Stimulated activated CD8-positive, alpha-beta memory T cell treated with anti-CD3 and anti-CD28 coated beads, Interleukin-15, amount 100 ng/mL, for 1 hour (primary cell): ENCODE measurements around the gene TRERF1.

ENCODE experiments used
- DNase-seq: peaks from one replicate; pipeline ENCODE4 v3.0.0-alpha.2; 2020; ENCODE audit warnings: low read depth

TRERF1 gene

DNA sequence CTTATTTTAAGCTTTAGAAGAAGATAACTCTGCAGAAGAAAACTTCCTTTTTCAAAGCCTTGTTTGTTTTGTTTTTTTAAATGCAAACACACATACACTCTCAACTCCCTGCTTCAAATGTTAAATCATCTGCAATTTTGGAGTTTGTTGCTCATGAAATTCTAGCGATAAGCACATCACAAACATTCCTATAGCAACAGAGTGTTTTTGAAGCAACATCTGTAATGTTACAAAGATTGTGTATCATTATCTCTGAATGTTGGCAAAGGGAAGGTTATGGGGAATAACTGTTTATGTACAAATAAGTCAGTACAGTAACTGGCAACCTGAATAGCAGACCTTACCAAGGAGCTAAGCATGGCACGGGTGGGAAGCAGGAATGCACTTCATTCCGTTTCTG is 149.3 kb downstream of the TRERF1 start:
- no peak for DNase-seq

DNA sequence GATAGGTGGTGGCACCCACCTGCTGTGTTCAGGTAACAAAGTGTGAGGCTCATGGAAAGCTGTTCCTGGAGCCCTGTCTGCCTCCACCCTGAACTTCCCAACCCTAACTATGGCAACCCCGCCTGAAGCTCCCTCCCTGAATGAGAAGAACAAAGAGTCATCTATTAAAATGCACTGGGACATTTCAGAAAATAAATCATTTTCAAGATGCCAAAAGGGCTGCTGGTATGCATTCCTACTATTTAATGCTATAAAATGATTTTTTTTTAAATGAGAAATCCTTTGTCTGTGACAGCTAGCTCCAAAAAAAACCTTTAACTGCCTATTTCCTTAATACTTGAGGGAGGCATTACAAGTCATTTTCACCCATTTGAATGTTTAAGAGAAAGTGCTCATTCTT is 149.7 kb downstream of the TRERF1 start:
- no peak for DNase-seq

DNA sequence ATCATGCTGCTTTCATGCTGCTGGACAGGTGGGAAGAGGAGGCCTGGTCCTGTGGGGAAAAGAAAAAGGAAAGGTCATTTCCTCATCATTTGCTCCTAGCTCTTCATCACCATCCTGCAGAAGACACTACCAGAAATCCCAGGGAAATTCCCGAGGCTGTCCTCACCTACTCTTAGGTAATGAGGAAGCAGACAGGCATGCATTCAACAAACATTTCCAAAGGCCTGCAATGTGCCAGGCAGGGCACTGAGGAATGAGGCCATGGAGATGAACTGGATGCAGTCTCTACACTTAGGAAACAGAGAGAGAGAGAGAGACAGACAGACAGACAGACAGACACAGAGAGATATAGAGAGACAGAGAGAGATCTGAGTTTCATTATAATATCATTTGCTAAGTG is 151.0 kb downstream of the TRERF1 start:
- DNase-seq, result no peak

DNA sequence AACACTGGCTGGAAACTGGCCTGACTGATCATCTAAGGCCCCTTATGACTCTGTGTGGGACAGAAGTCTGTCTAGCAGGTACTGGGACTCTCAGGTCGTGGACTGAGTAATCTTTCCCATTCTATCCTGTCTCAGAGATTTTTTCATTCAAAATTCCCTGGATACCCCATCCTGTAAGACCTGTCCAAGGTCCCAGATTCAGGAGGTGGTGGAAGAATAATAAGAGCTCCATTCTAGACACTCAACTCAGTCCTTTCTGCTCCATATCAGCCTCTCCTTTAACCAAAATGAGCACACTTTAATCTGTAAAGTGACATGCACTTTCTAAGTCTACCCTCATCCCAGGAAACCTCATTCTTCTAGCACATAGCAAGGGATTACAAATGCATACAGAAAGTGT is 151.5 kb downstream of the TRERF1 start:
- no peak for DNase-seq

DNA sequence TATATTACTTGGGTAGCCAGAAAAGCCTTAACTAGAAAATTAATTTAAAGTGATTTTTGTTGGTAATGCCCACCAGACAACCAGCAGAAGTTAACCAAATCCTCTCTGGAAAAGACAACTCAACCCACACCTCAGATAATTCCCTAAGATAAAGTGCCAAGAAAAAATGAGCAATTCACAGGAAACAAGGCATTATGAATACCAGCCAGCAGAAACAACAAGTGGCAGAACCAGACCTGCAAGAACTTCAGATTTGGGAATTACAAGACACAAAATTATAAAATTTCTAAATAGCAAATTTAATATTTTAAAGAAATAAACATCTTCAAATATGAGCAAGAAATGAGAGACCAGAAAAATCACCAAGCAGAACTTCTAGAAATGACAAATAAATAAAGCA is 154.1 kb downstream of the TRERF1 start:
- DNase-seq, result no peak

DNA sequence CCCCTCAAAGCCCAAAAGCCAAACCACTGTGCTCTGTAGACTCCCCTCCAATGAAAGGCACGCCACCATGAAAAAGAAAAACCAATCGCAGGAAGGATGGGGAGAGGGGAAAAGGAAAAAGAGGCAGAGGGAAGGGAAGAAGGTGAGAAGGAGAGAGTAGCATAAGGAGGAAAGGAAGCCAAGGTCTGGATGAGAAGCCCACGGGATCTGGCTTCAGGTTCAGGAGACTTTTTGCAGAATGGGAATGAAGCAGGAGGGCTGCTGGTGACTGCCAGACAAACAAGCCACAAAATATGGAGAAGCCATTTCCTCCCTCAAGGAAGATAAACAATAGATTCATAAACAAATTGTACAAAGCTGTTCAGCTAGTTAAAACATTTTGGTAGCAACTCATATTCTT is 155.1 kb downstream of the TRERF1 start:
- DNase-seq, result no peak

DNA sequence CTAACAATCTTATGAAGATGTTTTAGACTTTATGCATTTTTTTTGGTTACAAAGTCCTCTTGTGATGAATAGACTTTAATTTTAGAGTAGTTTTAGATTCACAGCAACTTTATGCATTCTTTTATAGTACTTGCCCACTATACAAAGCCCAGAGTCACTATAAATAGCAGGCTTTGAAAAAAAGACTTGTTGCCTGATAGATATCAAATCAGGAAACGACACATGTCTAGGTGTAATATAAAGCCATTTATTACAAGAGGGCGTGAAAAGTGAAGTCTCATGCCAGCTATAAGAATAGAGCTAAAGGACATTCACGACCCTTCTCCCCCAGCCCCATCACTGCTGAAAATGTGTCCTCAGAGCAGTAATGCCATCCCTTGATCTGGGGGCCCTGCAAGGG is 156.0 kb downstream of the TRERF1 start:
- no peak for DNase-seq

DNA sequence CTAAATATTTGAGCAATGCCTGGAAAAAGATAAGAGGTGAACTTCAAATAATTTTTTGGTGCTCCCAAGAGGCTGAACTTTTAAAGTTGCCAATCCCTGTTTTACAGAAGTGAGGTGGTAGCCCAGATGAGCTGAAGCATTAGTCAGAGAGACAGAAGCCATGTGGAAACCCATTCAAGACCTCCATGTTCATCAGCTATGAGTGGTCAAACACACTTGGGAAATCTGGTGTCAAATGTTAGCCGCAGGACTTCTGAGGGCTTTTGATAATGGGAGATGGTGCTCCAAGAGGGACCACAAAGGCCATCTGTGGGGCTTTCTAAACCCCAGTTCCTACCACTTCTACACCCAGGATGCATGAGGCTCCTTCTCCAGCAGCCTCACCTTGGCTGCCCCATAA is 156.5 kb downstream of the TRERF1 start:
- no peak for DNase-seq

DNA sequence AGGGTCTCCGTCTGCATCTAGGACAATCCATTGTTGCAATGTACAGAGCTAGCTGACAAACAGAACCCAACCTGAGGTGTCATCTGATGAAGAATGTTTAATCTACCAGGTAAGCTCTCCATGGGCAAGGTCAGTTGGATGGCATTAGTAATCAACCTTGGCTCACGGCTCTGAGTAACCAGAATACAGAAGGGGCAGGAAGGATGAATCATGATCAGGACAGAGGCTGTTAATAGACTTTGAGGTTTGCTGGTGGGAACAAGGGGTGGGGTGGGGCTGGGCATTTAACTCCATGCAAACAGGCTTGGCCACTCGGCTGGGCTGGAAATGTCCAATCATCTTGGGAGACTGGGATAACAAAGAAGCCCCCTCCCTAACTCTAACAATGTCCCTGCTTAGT is 157.0 kb downstream of the TRERF1 start:
- DNase-seq, result no peak

DNA sequence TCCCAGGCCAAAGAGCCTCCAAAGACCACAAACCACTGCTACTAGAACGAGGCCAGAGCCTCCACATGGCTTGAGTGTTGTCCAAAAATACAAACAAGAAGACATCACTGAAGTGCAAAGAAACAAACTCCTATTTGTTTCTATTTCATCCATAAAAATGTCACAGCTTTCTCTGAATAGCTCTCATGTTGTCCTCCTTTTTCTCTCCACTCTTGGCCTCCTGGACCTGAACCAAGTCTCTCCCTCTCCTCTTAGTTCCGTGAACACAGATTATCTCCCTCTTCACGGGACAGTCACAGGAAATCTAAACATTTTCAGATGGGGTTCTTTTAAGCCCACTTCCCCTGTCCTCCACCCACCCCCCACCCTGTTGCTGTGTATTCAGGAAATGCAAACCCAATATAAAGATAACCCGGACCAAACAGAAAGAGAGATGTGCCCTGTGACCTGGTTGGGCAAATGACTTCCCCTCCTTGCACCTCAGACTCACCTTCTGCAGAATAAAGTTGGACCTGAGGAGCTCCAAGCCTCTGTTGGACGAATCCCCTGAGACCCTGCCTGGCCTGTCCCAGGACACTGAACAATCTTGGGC is 158.2 kb downstream of the TRERF1 start:
- no peak for DNase-seq

DNA sequence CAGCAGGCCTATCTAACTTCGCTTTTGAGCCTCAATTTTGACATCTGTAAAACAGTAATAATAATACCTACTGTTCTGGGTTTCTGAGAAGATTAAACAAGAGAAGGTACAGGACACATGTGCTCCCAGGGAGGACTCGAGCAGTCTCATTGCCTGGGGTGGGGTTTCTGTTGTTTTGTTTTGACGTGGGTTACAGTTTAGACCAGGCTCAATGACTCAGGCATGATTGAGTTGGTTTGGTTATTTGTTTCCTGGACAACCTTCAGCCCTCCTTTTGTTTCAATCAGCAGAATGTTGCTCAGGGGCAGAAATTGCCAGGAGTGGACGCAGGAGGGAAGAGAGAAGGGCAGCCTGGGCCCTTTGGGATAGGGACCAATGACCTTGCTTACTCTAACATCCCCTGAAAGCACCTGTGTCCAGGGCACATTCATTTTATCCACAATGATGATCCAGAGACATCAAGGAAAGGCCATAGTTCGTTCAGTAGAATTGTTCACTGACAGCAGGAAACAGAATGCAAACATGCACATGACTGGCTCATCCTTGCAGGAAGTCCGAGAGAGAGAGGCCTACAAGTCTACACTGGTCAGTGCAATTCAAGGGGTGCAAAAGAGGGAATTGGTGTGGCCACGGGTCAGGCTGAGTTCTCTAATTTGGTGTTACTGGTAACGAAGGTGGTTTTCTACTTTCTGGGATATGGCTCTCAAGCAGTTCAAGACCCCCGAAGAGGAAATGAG is 159.6 kb downstream of the TRERF1 start:
- DNase-seq, result no peak

DNA sequence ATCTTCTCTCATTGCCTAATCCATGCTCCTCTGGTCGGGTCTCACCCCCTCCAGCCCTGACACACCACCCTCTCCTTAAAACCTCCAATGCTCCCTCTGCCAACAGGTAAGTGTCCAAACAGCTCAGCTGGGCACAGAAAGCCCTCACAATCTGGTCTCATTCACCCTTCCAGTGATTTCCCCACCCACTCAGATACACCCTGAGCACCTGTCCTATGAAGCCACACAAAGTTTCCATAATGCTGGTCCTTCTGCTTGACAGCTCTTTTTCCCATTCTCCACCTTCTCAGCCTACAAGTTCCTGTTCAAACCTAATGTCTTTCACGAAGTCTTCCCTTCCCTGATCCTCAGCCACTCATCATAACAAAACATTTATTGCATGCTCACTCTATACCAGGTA is 164.0 kb downstream of the TRERF1 start:
- DNase-seq, result no peak

DNA sequence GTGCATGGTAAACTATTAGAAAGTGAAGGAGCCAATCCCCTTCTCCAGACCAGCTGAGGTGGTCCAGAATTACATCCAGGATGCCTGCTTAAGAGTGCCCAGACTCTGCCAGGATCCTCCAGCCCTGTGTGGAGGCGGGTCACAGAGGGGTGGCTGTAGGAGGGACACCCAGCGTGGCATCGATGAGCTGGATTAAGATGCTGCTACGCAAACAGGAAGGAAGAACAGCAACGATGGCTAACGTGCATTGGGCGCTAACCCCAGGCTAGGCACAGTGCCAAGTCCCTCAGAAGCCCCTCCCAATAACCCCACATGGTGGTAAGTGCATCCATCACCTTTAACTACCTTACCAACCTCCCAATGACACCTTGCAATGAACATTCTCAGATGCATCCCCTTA is 170.2 kb downstream of the TRERF1 start:
- DNase-seq, result no peak

DNA sequence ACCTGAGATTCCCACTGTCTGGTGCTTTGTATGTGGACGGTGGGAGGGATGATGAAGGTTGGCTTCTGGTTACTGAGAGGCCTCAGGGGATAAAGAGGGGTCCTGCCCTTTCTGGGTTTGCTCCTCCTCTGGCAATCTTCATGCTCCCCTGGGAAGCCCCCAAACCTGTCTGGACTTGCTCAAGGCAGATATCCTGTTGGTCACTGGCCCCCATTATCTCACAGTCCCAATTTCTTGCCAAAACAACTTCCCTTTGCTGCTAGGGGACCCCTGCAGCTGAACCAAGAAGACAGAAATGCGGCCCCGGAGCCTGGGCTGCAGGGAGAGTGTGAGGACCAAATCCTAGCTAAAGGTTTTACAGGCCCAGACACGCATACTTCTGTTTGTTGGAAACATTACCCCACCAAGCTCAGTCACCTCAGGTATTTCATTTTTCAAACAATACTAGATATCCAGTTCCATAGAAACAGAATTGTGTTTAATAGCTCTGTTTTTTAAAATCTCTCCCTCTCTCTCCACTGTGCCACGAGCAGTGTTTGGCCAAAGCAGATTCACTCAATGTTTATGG is 170.7 kb downstream of the TRERF1 start:
- DNase-seq, result no peak

DNA sequence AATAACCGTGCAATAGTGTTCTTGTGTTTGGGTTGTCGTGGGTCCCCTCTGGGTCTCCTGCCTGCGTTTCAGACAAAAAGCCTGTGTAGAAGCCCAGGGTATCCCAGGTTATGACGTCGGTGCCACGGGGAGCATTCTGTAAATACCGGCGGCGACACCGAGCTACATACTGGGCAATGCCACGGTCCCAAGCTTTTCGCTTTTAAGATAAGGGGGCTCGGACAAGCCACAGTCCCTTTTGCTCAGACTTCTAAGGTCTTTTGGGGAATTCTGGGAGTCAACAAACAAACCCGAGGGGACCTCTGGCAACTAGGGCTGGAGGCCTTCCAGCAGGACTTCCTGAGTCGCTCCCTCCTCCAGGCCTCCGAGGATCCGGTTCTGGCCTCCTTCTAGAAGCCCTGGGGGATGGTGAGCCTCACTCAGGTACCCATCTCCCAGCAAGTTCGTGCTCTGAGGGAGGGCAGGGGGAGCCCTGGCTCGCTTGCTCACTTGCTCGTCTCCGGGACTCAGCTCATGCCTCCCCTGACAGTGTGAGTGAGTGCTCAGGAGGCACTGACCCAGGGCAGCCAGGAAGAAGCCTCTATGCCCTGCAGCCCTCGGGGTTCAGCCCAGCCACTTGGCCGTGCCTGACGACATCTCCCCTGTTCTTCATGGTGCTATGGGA is 171.6 kb downstream of the TRERF1 start:
- no peak for DNase-seq

DNA sequence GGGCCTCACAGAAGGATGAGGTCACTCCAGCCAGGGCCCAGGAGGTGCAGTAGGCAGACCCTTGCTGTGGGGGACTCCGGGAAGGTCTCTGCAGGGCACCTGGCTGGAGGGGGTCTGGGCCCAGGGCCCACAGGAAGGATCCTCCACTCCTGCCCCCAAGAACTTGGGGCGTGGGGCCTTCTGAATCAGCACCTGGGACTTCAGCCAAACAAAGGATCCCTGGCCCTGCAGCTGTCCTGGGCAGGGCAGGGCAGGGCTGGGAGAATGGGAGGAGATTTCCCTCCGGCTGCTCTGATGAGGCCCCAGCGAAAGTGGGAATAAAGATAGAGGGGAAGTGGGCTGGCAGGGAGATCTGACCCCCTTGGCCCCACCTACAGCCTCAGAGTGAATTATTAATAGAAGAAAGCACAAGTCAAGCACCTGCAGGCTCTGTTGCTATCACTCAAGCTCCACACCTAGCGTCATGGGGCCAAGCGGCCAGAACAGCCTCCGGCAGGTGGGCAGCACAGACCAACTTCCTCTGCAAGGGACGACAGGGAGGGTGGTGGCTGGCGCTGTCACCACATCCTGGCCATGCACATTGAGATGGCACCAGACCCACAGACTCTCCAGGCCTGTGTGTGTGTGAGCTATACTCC is 172.5 kb downstream of the TRERF1 start:
- no peak for DNase-seq

DNA sequence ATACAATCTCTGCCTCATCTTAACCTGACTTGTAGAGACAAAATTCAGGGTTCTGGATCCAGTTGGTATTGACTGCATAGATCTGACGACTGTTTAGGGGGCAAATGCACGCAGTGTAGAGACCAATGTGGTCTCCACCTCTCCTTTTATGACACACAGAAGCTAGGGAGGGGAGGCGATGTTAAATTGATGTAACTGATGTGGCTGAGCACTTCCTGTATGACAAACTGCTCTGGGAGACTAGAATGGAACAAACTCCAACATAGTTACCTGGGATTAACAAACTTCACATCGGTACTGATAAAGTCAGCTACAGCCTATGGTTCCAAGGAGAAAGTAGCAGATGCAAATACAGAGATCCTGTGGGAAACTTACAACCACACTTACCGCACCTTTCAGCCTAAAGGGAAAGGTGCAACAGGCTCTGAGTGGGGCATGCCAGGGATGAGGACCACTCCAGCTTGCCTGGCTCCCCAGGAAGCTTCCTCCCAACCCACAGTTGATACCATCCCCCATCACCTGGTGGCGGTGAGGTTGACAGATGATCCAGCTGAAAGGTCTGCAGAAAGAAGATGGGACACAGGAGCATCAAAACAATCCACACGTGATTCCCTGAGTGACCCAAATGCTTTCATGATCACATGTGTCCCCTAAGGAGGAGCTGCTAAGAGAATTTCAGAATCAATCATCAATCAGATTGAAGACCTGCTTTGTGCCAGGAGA is 173.4 kb downstream of the TRERF1 start:
- no peak for DNase-seq

DNA sequence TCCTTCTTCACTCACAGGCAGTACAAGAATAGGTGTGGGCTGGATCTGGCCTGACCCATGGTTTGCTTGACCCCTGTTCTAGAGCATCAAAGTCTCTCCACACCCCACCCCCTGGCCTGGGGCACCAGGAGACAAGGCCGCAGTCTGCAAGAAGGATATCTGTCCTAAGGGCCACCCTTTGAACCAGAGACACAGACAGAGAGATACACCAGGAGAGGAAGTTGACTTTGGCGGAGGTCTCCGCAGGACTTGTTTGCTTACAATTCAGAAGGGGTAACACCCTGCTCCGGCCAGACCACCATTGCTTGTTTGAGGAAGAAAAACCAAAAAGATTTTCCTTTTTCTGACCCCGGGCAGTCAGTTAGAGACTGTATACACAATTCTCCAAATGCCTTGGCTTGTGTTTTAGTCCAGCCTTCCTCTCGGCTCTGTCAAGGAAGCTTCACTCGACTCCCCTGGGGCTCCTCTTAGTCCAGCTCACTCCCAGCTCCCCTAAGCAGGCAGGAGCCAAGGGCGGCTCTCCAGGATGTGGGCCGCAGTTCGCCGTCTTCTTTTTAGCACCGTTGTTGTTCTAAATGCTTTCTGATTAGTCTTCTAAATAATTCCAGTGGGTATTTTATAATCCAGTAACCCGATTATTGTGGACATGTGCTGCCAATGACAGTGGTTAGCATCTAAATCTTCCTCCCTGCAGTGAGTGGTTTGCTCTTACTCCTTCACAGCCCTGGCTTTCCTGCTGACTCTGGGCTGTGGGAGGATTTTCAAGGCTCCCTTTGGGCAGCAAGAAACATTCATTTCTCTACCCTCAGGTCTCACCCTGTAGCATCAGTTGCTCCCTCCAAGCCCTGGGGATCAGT is 175.5 kb downstream of the TRERF1 start:
- DNase-seq, result no peak

DNA sequence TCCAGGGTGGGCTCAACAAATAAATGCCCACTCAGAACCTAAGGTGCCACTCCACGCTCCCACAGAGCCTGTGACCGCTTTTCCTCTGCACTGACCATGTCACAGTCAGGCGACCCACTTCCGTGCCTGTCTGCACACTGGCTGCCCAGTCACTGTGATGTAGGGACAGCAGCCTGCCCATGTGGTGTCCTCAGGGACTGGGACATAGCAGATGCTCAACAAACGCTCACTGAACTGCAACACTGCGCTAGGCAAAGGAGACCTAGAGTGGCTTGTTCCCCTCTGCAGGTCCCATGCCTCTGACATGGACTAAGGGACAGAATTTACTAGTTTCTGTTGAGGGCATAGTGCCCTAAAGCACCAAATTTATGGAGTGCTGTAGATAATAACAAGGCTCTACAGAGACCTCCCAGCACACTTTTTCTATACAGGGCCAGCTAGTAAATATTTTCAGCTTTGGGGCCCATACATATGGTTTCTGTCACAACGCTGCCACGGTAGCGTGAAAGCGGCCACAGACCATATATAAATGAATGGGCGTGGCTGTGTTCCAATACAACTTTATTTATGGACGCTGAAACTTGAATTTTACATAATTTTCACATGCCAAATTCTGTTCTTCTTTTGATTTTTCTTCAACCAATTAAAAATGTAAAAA is 176.2 kb downstream of the TRERF1 start:
- no peak for DNase-seq

DNA sequence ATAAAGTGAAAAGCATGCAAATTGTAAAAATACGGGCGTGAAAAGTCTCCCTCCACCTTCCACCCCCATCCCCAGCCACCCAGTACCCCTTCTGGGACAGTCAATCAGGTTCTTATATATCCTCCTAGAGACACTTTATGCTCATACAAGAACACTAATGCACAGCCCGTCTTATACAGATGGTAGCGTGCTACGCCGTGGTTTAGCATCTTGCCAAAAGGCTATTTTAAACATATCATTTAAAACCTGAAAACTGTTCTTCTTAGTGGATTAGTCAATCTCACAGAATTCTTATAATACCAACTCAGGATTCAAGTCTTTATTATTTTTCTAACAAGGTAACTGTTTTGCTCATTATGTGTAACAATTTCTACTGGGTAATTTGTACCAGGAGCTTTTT is 176.8 kb downstream of the TRERF1 start:
- DNase-seq, result no peak
